ENCODE data around the gene KLHL25. TPM values are rescaled to one million over a fixed set of nuclear protein-coding genes. Genes with fewer than 3 reads are reported as not detected.

The KLHL25 gene
- total RNA-seq, 1 donor from 2014 or later = 2.0 TPM

DNA sequence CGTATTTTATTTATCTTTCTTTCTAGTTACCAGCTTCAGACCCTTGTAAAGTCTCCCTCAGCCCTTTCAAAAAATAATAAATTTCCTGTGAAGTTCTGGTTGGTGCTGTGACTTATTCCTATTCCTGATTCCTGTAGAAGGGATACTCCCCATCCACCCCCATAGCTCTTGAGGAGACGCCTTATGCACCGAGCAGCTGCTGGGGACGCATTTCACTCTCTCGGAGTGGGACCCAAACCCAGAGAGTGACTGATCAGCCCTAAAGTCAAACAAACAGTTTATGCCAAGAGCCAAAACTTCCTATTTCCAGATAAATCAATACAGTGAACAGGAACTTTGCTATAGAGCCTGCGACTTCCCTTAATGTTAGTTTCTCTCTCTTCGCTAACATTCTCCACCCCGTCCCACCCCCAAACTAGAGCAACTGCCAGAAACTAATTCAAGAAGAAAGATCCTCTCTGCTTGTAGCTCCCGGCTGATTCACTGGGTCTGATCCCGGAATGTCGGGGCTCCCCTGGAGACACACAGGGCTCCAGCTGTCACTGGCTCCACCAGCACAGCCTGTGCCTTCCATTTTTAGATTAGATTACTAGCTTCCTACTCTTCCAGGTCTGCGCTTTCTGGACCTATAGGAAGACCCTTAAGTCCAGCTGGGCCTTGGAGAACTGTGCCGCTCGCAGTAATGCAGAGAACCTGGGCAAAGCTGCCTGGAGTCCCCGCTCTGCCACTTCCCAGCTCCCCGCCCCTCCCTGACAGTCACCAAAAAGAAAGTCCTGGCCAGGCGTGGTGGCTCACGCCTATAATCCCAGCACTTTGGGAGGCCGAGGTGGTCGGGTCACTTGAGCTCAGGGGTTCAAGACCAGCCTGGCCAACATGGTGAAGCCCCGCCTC, 45.2 kb downstream of the KLHL25 start:
- intact Hi-C loops (cut with micrococcal nuclease) = no loop called here
- DNase-seq (no peak), ATAC-seq (ENCODE audit: low read depth) (no peak)
- Mint-ChIP-seq H3K27ac (no peak overlapping the region), H3K9me3 (no peaks in the 10 kb centered on the region), H3K4me3 (no peak overlapping the region), H3K36me3 (ENCODE audit: low read depth) (peaks cover 49% of the 10 kb centered on the region), H3K27me3 (no peaks in the 10 kb centered on the region), H3K4me1 (no peaks in the 10 kb centered on the region)
- POLR2A ChIA-PET = no interaction called here
- CTCF ChIA-PET = no interaction called here
- TF ChIP-seq, protein P1, sequence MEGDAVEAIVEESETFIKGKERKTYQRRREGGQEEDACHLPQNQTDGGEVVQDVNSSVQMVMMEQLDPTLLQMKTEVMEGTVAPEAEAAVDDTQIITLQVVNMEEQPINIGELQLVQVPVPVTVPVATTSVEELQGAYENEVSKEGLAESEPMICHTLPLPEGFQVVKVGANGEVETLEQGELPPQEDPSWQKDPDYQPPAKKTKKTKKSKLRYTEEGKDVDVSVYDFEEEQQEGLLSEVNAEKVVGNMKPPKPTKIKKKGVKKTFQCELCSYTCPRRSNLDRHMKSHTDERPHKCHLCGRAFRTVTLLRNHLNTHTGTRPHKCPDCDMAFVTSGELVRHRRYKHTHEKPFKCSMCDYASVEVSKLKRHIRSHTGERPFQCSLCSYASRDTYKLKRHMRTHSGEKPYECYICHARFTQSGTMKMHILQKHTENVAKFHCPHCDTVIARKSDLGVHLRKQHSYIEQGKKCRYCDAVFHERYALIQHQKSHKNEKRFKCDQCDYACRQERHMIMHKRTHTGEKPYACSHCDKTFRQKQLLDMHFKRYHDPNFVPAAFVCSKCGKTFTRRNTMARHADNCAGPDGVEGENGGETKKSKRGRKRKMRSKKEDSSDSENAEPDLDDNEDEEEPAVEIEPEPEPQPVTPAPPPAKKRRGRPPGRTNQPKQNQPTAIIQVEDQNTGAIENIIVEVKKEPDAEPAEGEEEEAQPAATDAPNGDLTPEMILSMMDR (IDR thresholded peaks at IDR 0.05) = no peak

GRCh38 chr15:85748729-85749128, 46.0 kb downstream of the KLHL25 start:
- H3K27ac Mint-ChIP-seq = no peak overlapping the region
- intact Hi-C loops (cut with micrococcal nuclease) = no loop called here
- ChIA-PET POLR2A (no interaction called here), CTCF (no interaction called here)
- TF ChIP-seq, protein P1 (IDR thresholded peaks at IDR 0.05) = no peak
- no peaks in the 10 kb centered on the region for H3K9me3 Mint-ChIP-seq
- H3K4me1 Mint-ChIP-seq = no peaks in the 10 kb centered on the region
- peaks cover 56% of the 10 kb centered on the region for H3K36me3 Mint-ChIP-seq (ENCODE audit: low read depth)
- DNase-seq = no peak
- H3K4me3 Mint-ChIP-seq = no peak overlapping the region
- H3K27me3 Mint-ChIP-seq = no peaks in the 10 kb centered on the region
- no peak for ATAC-seq (ENCODE audit: low read depth)

GRCh38 chr15:85748176-85748575, 46.5 kb downstream of the KLHL25 start:
- H3K4me1 Mint-ChIP-seq = no peaks in the 10 kb centered on the region
- intact Hi-C loops (cut with micrococcal nuclease) = no loop called here
- H3K27me3 Mint-ChIP-seq = no peaks in the 10 kb centered on the region
- peaks cover 62% of the 10 kb centered on the region for H3K36me3 Mint-ChIP-seq (ENCODE audit: low read depth)
- TF ChIP-seq, protein P1 (IDR thresholded peaks at IDR 0.05) = no peak
- ATAC-seq (ENCODE audit: low read depth) (no peak), DNase-seq (no peak)
- no peak overlapping the region for H3K4me3 Mint-ChIP-seq
- ChIA-PET CTCF (no interaction called here), POLR2A (no interaction called here)
- H3K27ac Mint-ChIP-seq = no peak overlapping the region
- H3K9me3 Mint-ChIP-seq = no peaks in the 10 kb centered on the region

DNA sequence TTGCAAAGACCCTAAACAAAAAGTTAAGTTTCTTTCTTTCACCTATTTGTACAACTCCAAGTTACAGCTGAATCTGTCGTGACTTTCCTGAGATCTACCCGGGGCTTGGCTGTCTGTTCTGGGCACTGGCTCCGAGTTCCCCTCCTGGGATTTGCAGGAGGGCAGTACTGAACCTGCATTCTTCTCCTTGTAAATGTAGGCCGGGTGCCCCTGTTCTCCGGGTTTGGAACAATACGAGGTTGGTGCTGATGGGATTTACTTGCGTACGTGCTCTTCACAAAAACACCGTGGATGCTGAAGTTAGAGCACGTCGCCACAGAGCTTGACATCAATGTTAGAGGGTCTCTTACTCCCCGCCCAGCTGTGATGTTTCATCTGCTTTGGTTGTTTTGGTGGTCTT, 48.1 kb downstream of the KLHL25 start:
- DNase-seq = no peak
- Mint-ChIP-seq H3K27me3 (no peaks in the 10 kb centered on the region), H3K9me3 (no peaks in the 10 kb centered on the region), H3K4me3 (no peak overlapping the region), H3K4me1 (no peaks in the 10 kb centered on the region), H3K27ac (no peak overlapping the region), H3K36me3 (ENCODE audit: low read depth) (peaks cover 77% of the 10 kb centered on the region)
- no peak for ATAC-seq (ENCODE audit: low read depth)
- CTCF ChIA-PET = no interaction called here
- TF ChIP-seq, protein P1 (IDR thresholded peaks at IDR 0.05) = no peak
- POLR2A ChIA-PET = no interaction called here
- intact Hi-C loops (cut with micrococcal nuclease) = no loop called here

DNA sequence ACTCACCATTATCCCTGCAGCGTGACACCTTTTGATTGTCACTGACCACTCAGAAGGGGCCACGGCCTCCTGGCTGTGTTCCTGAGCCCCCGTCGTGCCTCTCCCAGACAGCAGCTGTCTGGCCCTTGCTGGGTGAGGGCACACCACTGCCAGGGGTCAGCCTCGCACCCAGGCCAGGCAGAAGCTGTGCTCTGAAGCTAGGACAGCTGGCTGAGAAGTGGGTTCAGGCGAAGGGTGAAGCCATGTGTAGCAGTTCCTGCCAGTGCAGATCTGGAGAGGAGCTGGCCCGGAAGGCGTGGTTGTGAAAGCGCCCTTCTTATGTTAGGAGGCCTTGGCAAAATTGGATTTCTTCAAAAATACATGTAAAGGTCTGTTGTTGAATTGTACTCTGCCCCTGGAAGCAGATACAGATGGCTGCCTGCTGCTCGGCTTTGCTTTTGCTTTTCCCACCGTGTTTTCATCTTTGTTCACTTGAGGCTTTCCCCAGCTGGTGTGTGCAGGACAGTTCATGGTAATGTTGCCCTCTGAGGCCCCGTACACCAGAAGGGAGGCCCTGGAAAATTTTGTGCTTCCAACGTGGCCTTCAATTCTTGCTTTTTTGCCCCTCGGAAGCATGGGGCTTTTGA, 49.1 kb downstream of the KLHL25 start:
- no peak for DNase-seq
- no peaks in the 10 kb centered on the region for H3K4me1 Mint-ChIP-seq
- TF ChIP-seq, protein P1 (IDR thresholded peaks at IDR 0.05) = no peak
- H3K4me3 Mint-ChIP-seq = no peak overlapping the region
- CTCF ChIA-PET = interaction anchor here (0.7 kb wide), 1 partner anchor 341 kb away, joined by 3 read pairs; no protein-coding TSS in a partner anchor
- peaks cover 87% of the 10 kb centered on the region for H3K36me3 Mint-ChIP-seq (ENCODE audit: low read depth)
- no peak for ATAC-seq (ENCODE audit: low read depth)
- intact Hi-C loops (cut with micrococcal nuclease) = no loop called here
- H3K27me3 Mint-ChIP-seq = no peaks in the 10 kb centered on the region
- POLR2A ChIA-PET = no interaction called here
- H3K27ac Mint-ChIP-seq = no peak overlapping the region
- no peaks in the 10 kb centered on the region for H3K9me3 Mint-ChIP-seq

All from activated B cell treated with CpG ODN at 0.5 μM for 24 hours (primary cell).